Activated CD8-positive, alpha-beta T cell treated with anti-CD3 and anti-CD28 coated beads, Interleukin-2, amount 10 ng/mL, durations not matched to agents 7 days and 5 days (primary cell): ENCODE data around the gene MOB3C. TPM values are rescaled to one million over a fixed set of nuclear protein-coding genes. Genes with fewer than 3 reads are reported as not detected.

ENCODE experiments used
- ATAC-seq: fragments of 150-1000 bp; cut with Tn5 transposase; one replicate; pipeline ENCODE4 v1.10.0; 2021; ENCODE audit warnings: moderate library complexity
- CTCF ChIA-PET: fragments of 350-600 bp; sonication (Branson Sonifier 250); formaldehyde crosslinking; loops from one replicate; lab custom pipeline; 2021; ENCODE audit warnings: antibody characterized with exemption; lab: Charles Lee
- POLR2A ChIA-PET: fragments of 350-600 bp; sonication (Branson Sonifier 250); formaldehyde crosslinking; loops from one replicate; lab custom pipeline; 2021; ENCODE audit warnings: antibody characterized with exemption; lab: Charles Lee
- DNase-seq: peaks from one replicate; pipeline ENCODE4 v3.0.0-alpha.2; 2020
- H3K27ac Mint-ChIP-seq: one replicate; pipeline ENCODE4 v1.8.0; 2021; ENCODE audit warnings: mild to moderate bottlenecking, mixed read lengths
- H3K27me3 Mint-ChIP-seq: one replicate; pipeline ENCODE4 v1.8.0; 2021; ENCODE audit warnings: low read depth, mixed read lengths
- H3K36me3 Mint-ChIP-seq: one replicate; pipeline ENCODE4 v1.8.0; 2021; ENCODE audit warnings: low read depth, mixed read lengths
- H3K4me1 Mint-ChIP-seq: one replicate; pipeline ENCODE4 v1.8.0; 2021; ENCODE audit warnings: low read depth, mixed read lengths
- H3K4me3 Mint-ChIP-seq: one replicate; pipeline ENCODE4 v1.8.0; 2021; ENCODE audit warnings: mild to moderate bottlenecking, mixed read lengths
- H3K9me3 Mint-ChIP-seq: one replicate; pipeline ENCODE4 v1.8.0; 2022; ENCODE audit warnings: mixed read lengths; ENCODE audit not compliant: insufficient read depth
- total RNA-seq, 2 experiments: library from RNA; stranded (reverse); gene quantifications; one replicate each; pipeline ENCODE4 v1.2.3, GENCODE V29; 2021

The MOB3C gene
- total RNA-seq, 2 experiments from 2014 or later: 20.1 to 20.9 TPM

DNA sequence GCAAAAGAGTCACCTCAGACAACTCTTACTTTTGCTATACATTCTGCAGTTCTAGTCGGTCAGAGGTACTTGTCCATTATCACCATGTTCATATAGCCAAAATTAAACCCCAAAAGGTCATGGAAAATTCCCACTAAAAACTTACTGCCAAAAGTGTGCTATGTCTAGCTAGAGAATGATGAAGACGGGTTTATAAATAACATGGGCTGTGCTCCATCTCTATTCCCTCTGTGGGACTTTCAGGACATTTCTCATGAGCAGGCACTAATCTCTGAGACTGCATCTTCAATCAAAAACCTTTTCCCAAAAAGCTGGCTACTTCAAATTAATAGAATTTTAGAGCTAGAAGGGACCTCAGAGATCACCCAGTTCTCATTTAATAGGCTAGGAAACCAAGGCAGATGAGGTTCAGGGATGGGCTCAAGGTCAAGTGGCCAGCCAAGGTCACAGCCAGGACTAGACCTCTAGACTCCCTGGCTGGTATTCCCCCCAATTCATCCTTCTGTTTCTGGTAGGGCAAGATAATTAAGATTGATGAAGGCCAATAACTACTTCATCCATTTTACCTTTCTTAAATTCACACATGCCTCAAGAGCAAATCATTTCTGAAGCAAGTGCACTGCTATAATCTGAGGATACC lies 21.0 kb upstream of the MOB3C start:
- H3K36me3 Mint-ChIP-seq: peaks cover 38% of the 10 kb centered on the region
- ATAC-seq (no peak), DNase-seq (no peak)
- no peak overlapping the region for H3K4me3 Mint-ChIP-seq
- POLR2A ChIA-PET: no interaction called here
- no peak overlapping the region for H3K27ac Mint-ChIP-seq
- H3K4me1 Mint-ChIP-seq: peaks cover 7% of the 10 kb centered on the region
- H3K27me3 Mint-ChIP-seq: no peaks in the 10 kb centered on the region
- CTCF ChIA-PET: no interaction called here
- H3K9me3 Mint-ChIP-seq: no peaks in the 10 kb centered on the region

DNA sequence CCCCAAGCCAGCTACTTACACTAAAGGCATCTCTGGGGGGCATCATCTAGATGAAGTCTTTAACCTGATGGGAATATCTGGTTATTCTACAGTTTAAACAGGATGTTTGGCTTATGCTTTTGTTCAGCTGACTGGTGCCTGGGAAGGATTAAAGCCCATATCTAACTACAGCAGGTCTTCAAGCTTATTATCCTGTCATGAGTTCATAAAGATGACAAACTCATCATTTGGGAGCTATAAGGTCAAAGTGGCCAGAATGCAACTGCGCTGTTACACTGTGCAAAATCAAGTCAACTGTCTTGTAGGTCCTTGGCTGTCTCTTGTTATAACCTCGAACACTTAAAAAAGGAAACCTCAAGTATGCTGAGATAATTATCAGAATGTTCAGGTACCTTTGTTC lies 18.6 kb upstream of the MOB3C start:
- H3K9me3 Mint-ChIP-seq: no peaks in the 10 kb centered on the region
- peak overlapping the region; percentile 33 for H3K27ac Mint-ChIP-seq
- peaks cover 34% of the 10 kb centered on the region for H3K36me3 Mint-ChIP-seq
- H3K4me3 Mint-ChIP-seq: no peak overlapping the region
- DNase-seq (no peak), ATAC-seq (no peak)
- ChIA-PET CTCF (no interaction called here), POLR2A (interaction anchor here (1.1 to 1.2 kb wide), 2 partner anchors 14 to 21 kb away, joined by 4 to 6 read pairs; no protein-coding TSS in a partner anchor)
- peaks cover 7% of the 10 kb centered on the region for H3K4me1 Mint-ChIP-seq
- no peaks in the 10 kb centered on the region for H3K27me3 Mint-ChIP-seq

DNA sequence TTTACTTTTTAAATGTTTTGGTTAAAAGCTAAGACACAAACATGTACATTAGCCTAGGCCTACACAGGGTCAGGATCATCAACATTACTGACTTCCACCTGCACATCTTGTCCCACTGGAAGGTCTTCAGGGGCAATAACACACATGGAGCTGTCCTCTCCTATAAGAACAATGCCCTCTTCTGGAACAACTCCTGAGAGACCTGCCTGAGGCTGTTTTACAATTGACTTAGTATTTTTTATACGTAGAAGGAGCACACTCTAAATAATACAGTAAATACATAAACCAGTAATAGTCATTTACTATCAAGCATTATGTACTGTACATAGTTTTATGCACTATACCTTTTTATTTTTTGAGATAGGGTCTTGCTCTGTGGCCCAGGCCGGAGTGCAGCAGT lies 14.1 kb upstream of the MOB3C start:
- H3K4me1 Mint-ChIP-seq: peaks cover 5% of the 10 kb centered on the region
- no peak overlapping the region for H3K4me3 Mint-ChIP-seq
- DNase-seq (no peak), ATAC-seq (no peak)
- H3K27me3 Mint-ChIP-seq: no peaks in the 10 kb centered on the region
- ChIA-PET CTCF (no interaction called here), POLR2A (no interaction called here)
- H3K27ac Mint-ChIP-seq: no peak overlapping the region
- no peaks in the 10 kb centered on the region for H3K9me3 Mint-ChIP-seq
- peaks cover 26% of the 10 kb centered on the region for H3K36me3 Mint-ChIP-seq

DNA sequence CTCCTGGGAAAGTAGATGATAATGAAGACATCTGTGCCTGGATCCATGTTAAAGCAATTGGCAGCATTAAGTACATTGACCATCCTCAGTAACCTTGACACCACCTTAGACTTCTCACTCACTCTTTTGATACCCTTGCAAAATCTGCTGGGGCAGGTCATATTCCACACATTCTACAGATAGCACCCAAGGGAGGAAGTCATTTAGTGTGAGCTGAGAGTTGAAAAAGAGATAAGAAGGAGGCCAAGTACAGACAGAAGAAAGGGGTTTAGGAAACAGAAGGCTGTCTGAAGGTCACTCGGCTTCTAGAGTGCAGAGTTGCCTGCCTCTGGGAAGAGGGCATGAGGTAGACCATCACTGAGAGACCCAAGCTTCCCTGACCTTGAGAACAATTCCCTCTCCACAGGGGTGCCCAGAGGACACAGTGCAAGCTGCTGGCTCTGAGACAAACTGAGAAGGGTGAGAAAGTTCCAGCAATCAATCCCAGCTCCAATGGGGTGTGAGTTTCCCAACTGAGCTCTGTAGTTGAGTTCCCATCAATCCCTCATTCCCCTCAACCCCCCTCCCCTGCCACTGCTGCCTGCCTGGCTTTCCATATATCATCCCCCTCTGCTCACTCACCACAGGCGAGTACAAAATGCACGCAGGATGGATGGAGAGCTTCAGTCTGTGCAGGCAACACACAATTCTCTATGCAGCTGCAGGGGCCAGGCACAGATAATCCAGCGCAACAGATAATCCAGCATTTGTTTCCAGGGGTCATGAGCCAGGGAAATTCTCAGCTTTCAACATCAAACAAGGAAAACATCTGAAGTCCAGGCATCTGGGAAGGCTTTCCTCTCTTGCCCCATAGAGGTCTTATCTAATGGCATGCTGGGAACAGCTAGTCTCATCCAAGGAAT lies 7.4 kb upstream of the MOB3C start:
- Mint-ChIP-seq H3K4me1 (peaks cover 10% of the 10 kb centered on the region), H3K9me3 (no peaks in the 10 kb centered on the region), H3K27ac (no peak overlapping the region), H3K27me3 (no peaks in the 10 kb centered on the region), H3K36me3 (no peaks in the 10 kb centered on the region), H3K4me3 (no peak overlapping the region)
- DNase-seq: no peak
- no peak for ATAC-seq
- ChIA-PET CTCF (interaction anchor here (1.4 to 1.7 kb wide), 2 partner anchors 101 to 177 kb away, joined by 3 to 5 read pairs; no protein-coding TSS in a partner anchor), POLR2A (interaction anchor here (1.2 kb wide), 1 partner anchor 29 kb away, joined by 3 read pairs; no protein-coding TSS in a partner anchor)

DNA sequence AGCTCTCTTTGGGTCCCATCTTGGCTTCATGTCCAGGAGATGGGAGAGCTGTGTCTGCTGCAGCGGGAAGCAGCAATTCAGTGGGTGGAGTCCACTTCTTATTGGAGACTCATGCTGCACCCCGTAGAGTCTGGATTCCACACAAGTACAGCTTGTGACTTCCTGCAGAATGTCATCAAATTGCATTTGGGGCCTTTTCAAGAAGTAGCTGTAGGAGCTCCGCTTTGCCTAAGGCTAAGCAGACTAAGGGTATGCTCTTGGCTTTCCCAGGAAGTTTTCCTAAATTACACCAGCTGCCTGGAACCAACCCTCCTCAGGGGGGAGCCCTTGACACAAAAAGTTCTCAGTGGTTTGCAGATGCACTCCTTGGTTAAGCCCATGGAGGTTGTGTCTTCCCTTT lies 5.7 kb upstream of the MOB3C start:
- Mint-ChIP-seq H3K36me3 (no peaks in the 10 kb centered on the region), H3K9me3 (no peaks in the 10 kb centered on the region), H3K4me3 (no peak overlapping the region), H3K27me3 (no peaks in the 10 kb centered on the region), H3K4me1 (peaks cover 22% of the 10 kb centered on the region), H3K27ac (no peak overlapping the region)
- CTCF ChIA-PET: interaction anchor here (1.8 kb wide), 1 partner anchor 103 kb away, joined by 9 read pairs; no protein-coding TSS in a partner anchor
- ATAC-seq: no peak
- no peak for DNase-seq
- POLR2A ChIA-PET: no interaction called here

DNA sequence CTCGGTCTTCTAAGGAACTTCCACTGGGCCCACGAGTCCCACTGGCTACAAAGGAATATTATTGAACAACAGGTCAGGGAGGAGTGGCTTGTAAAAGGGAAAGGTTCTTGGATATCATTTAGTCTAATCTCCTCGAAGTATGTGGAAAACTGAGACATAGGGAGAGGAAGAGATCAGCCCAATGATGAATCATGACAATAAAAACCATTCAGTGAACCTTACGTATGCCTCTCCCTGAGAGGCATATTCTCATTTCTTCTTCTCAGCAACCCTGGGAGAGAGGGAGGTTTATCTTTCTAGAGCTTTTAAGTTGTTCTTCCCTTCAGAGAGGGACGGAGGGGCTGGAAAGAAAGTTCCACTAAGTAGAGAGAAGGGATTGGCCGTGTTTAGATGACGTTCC lies 5.3 kb upstream of the MOB3C start:
- DNase-seq (no peak), ATAC-seq (no peak)
- H3K27me3 Mint-ChIP-seq: no peaks in the 10 kb centered on the region
- H3K36me3 Mint-ChIP-seq: no peaks in the 10 kb centered on the region
- POLR2A ChIA-PET: no interaction called here
- CTCF ChIA-PET: interaction anchor here (1.8 kb wide), 1 partner anchor 104 kb away, joined by 9 read pairs; no protein-coding TSS in a partner anchor
- H3K9me3 Mint-ChIP-seq: no peaks in the 10 kb centered on the region
- no peak overlapping the region for H3K27ac Mint-ChIP-seq
- H3K4me1 Mint-ChIP-seq: peaks cover 26% of the 10 kb centered on the region
- no peak overlapping the region for H3K4me3 Mint-ChIP-seq

DNA sequence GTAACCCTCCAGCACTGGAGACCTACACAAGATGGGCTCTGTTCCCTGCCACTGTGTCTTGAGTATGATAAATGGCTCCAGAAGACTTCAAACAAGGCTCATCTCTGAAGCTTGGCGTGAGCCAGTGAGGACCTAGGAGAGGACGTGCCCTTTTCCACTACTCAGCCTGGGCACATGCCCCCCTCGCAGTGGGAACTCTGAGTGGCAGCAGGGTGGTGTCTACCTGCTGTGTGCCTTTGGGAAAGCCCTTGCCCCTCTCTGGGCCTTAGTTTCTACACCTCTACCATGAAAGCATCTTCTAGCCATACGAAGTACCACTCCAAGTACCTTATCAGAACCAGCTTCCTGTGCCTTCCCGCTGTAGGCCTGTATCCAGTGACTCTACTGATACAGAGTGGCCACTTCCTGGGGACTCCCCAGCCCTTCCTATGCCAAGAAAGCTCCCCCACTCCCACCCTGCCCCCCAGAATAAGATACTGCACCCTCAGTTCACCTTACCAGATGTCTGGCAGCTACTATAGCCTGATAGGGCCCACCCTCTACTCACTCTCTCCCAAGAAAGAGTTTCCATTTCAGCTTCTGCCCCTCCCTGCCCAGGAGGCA lies 3.1 kb upstream of the MOB3C start:
- H3K9me3 Mint-ChIP-seq: no peaks in the 10 kb centered on the region
- H3K27me3 Mint-ChIP-seq: no peaks in the 10 kb centered on the region
- CTCF ChIA-PET: interaction anchor here (1.9 to 2.1 kb wide), 2 partner anchors 15 to 106 kb away, joined by 6 to 7 read pairs; partner anchors contain the start of gene MKNK1
- no peak overlapping the region for H3K4me3 Mint-ChIP-seq
- H3K27ac Mint-ChIP-seq: no peak overlapping the region
- POLR2A ChIA-PET: interaction anchor here (1.0 kb wide), 1 partner anchor 16 kb away, joined by 3 read pairs; the partner anchor contains the start of gene MKNK1
- H3K4me1 Mint-ChIP-seq: peaks cover 42% of the 10 kb centered on the region
- DNase-seq: no peak
- no peaks in the 10 kb centered on the region for H3K36me3 Mint-ChIP-seq
- no peak for ATAC-seq

DNA sequence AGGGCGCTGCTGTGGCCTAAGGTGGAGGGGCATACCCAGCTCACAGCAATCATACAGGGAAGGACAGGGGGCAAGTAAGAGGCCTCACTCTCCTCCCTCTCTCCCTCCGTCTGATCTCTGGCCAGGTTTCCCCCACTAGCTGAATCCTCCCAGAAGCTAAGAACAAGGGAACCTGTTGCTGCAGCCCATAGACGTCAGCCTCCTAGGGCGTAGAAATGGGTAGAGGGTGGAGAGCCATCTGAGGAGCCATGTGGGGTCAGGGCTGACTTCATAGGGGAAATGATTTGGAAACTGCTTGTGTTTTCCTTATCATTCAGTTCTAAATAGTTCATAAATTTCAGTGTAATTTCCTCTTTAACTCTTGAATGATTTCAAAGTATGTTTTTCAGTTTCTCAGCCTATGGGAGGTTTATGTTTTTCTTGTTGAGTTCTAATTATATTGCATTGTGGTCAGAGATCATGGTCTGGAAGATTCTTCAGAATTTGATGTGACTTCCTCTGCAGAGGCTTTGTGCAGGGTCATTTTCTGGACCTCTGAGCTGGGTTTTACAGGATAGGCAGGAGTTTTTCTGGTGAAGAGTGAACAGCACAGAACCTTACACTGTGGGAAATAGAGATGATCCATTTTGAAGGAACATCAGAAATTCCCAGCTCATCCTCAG lies 2.3 kb upstream of the MOB3C start:
- ChIA-PET POLR2A (interaction anchor here (6.7 kb wide), 1 partner anchor 15 kb away, joined by 79 read pairs; the partner anchor contains the start of gene MKNK1), CTCF (interaction anchor here (2.1 to 2.2 kb wide), 2 partner anchors 15 to 70 kb away, joined by 6 to 8 read pairs; partner anchors contain the start of gene MKNK1)
- Mint-ChIP-seq H3K9me3 (no peaks in the 10 kb centered on the region), H3K27me3 (no peaks in the 10 kb centered on the region), H3K36me3 (peaks cover 1% of the 10 kb centered on the region), H3K4me1 (peaks cover 50% of the 10 kb centered on the region), H3K27ac (peak overlapping the region; percentile 23), H3K4me3 (no peak overlapping the region)
- ATAC-seq (no peak), DNase-seq (no peak)

DNA sequence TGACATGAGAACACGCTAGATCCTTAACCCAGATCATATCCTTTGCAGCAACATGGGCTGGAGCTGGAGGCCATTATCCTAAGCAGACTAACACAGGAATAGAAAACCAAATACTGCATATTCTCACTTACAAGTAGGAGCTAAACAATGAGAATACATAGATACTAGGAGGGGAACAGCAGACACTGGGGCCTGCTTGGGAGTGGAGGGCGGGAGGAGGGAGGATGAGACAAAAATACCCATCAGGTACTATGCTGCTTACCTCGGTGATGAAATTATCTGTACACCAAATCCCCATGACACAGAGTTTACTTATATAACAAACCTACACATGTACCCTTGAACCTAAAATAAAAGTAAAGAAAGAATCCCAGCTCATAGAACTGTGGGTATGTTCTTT lies 1.2 kb upstream of the MOB3C start:
- ATAC-seq: no peak
- Mint-ChIP-seq H3K27ac (no peak overlapping the region), H3K4me3 (peak overlapping the region; percentile 92)

DNA sequence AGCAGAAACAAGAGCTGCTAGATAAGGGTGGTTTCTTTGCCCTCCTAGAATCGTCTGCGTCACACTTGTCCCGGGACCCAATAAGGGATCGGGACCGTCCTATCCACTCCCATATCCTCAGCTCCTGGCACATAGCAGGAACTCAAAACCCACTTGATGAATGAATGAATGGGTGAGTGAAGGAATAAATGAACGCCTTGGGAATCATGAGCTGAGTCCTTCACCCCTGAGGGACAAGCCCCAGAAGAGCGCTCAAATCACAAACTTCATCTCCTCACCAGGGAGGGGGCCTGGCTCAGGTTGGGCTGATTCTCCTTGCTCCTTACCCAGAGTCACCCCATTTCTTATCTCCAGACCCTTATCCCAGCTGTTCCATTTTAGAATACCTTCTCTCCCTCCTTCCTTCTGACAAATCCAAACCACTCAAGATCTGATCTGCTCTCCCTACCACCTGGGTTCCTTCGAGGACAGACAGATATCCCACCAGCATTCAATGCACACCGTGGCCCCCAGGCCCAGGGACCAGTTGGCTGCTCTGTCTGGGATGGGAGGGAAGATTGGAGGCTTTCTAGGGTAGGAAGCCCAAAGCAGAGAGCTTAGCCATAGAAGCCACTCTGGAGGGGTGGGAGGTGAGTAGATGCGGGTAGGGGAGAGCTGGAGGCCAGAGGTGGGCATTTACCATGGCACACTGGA lies 643 bp upstream of the MOB3C start:
- DNase-seq (no peak), ATAC-seq (no peak)
- ChIA-PET CTCF (interaction anchor here (1.0 to 2.8 kb wide), 5 partner anchors 13 to 108 kb away, joined by 4 to 19 read pairs (median 8); partner anchors contain the start of genes ATPAF1 and MKNK1), POLR2A (interaction anchor here (0.6 to 6.7 kb wide), 2 partner anchors 13 to 103 kb away, joined by 3 to 79 read pairs; partner anchors contain the start of gene MKNK1)
- H3K4me1 Mint-ChIP-seq: peaks cover 64% of the 10 kb centered on the region
- H3K9me3 Mint-ChIP-seq: no peaks in the 10 kb centered on the region
- no peaks in the 10 kb centered on the region for H3K27me3 Mint-ChIP-seq
- H3K27ac Mint-ChIP-seq: peak overlapping the region; percentile 69
- H3K4me3 Mint-ChIP-seq: peak overlapping the region; percentile 92
- peaks cover 11% of the 10 kb centered on the region for H3K36me3 Mint-ChIP-seq

More for the DNA sequence above, 1.2 kb upstream of the MOB3C start:
- no peak for DNase-seq
- Mint-ChIP-seq H3K9me3 (no peaks in the 10 kb centered on the region), H3K36me3 (peaks cover 6% of the 10 kb centered on the region), H3K4me1 (peaks cover 61% of the 10 kb centered on the region), H3K27me3 (no peaks in the 10 kb centered on the region)
- ChIA-PET POLR2A (interaction anchor here (6.7 kb wide), 1 partner anchor 14 kb away, joined by 79 read pairs; the partner anchor contains the start of gene MKNK1), CTCF (interaction anchor here (1.7 to 2.8 kb wide), 4 partner anchors 13 to 85 kb away, joined by 4 to 19 read pairs (median 7); partner anchors contain the start of gene MKNK1)
